A673 (cell line): ENCODE data around the gene ZIC1.

Experiments
- CTCF ChIP-seq: fragments of 300-800, 200-600 bp; sonication (generic); conservative IDR thresholded peaks from 2 replicates; pipeline ENCODE4 v1.5.1; 2017; ENCODE audit warnings: low read depth, mild to moderate bottlenecking, antibody characterized with exemption, low read length, moderate library complexity, mixed read lengths
- EZH2 ChIP-seq: fragments of 200-600 bp; sonication (generic); IDR thresholded peaks from 2 replicates; pipeline ENCODE4 v1.6.1; 2017; ENCODE audit warnings: borderline replicate concordance, low read depth, mild to moderate bottlenecking, mixed read lengths, antibody characterized with exemption, low read length; ENCODE audit not compliant: poor library complexity, severe bottlenecking

GRCh38 chr3:147428754-147429153 is 19.6 kb downstream of the ZIC1 start:
- TF ChIP-seq CTCF (no peak), EZH2 (no peak)
